NCI-H1048 (cell line): Measurements from ENCODE around the gene EFNB1.

Source experiments
- DNase-seq: peaks from one replicate; lab custom pipeline; 2025; lab: John Stamatoyannopoulos, UW

Gene EFNB1

DNA sequence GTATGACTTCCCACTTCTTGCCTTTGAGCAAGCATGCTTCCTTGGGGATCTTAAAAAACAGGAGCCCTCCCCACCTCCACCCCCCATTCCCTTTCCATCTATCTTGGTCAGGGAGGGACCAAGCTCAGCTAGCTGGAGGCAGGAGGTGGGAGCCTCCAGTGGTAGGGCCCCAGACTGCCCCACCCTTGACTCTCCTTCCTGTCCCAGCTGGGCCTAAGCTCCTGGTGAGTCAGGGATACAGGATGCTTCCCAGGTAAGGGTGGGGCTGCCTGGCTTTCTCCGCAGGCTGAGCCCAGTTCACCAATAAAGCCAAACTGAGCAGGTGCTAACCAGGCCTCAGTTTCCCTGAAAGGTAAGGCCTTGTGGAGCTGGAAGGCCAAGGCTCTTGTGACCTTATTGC, 15.2 kb downstream of the EFNB1 start:
- no peak for DNase-seq

DNA sequence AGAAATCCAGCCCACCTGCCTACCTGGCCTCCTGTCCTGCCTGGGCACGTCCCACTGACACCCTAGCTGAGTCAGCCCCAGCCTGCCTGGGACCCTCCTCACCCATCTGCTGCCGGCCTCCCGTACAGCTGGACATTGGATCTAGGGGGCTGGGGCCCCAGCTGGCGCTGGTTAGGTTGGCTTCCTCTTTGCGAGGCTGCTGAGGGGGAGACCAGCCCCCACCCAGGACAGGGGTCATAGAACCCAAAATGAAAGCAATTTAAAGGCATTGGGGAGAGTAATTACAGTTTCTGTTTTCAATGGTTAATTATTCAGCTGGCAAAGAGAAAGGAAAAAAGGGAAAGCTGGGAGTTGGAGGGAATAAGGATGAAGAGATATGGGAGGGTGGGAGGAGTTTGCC, 15.8 kb downstream of the EFNB1 start:
- no peak for DNase-seq

DNA sequence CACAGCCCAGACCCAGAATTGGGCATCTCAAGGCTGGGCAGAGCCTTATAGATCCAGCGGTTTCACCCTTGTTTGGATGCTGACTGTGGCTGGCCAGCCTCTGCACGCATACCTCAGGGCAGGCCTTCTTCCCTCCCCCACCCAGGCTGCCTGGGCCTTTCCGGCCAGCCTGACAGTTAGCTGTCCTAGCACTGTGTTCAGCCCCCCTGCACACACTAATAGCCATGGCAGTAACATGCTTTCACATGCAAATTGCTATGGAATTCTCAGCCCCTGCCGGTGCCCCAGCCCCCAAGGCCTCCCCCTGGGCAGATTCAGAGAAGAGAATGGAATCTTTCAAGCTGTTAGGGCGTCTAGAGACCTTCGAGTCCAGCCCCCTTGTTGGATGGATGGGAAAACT, 17.7 kb downstream of the EFNB1 start:
- DNase-seq, result no peak

DNA sequence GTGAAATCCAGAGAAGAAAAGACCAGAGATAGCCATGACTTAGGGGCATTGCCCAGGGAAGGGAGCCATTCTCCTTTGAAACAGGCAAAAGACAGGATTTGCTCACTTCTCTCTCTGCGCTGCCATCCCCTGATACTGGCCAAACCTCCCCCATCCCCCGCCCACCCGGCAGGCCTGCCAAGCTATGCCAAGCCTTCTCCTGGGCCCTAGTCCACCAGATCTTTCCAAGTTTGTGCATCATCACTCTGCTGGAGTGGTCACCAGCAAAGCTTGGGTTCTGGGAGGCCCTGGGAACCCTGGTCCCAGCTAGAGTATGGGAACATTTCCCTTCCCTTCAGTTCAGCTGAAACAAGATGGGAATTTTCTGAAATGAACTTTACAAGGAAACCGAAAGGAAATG, 18.4 kb downstream of the EFNB1 start:
- no peak for DNase-seq

DNA sequence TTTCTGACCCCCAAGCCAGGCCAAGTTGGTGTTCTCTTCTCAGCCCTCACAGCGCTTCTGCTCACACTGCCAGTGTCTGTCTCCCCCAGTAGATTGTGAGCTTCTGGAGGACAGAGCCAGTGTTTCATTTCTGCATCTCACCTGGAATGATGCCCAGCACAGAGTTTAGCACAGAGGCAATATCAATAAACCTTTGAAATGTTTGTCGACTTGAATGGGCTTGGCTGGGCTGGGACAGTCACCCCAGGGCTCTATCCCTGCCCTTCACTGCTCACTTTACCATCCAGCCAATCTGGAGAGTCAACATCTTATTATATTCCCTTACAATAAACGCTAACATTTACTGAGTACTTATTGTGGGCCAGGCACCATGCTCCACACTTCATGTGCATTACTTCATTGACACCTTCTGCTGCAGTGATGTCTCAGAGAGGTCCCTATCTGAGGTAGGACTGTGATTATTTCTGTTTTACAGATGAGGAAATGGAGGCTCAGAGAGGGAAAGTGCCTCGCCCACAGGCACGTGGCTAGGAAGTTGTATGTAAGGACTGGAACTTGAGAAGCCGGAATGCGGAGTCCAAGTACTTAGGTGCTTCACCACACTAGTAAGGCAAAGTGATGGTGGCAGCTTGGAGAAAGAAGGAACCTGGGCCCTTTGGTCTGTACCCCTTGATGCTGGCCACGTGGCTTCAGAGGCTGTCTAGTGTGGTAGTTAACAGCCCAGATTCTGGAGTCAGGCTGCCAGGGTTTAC, 19.5 kb downstream of the EFNB1 start:
- DNase-seq, result no peak

DNA sequence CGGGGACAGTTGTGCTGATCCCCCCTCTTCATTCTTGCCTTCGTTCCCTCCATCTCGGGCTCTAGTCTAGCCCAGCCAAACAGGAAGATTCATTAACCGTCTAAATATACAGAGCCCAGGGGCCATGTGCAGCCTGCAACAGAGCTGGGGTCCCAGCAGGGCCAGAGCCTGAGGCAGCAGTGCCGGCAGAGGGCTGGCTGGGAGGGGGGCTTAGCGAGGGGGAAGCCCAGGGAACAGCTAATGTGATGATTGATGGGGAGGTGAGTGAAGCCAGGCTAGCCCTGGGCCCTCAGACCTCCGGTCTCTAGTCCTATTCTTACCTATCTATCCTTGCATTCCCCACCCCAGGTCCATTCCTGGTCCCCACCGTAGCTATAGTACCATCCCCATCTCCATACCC, 22.3 kb downstream of the EFNB1 start:
- DNase-seq, result no peak

DNA sequence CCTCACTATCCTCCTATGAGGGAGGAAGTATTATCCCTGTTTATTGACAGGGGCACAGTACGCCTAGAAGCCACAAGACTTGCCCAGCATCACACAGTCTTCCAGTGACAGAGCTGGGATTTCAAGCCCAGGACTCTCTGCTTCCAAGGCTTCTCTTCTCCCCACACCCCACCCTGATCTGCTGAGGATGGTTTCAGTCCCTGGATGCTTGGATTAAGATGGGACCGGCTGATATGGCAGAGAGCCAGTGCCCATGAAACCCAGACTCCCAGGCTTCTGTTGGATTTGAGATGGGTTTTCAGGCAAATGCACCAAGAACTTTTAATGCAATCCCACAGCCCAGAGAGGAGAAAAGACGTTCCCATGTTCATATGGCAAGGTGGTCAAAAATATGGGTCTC, 23.2 kb downstream of the EFNB1 start:
- no peak for DNase-seq

DNA sequence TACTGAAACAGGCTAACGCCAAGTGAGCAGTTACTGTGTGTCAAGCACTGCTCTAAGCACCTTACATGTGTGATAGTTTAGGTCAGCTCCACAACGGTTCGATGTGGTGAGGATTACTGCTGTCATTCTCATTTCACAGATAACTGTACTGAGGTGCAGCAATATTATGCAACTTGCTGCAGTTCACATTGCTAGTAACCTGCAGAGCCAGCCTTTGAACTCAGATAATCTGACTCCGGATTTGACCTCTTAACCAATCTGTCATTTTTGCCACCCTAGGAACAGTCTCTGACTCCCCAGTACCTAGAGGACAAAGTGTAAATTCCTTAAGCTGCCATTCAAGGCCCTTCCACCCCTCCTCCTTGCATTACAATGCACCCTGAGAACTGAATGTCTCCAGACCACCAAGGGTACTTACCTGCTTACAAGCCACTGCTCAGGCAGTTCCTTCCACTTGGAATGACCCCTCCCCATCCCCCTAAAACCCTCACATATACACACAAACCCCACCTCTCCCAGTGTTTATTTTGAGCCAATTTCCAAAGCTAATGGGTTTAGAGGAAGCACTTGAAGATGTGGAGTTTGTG, 24.9 kb downstream of the EFNB1 start:
- no peak for DNase-seq

DNA sequence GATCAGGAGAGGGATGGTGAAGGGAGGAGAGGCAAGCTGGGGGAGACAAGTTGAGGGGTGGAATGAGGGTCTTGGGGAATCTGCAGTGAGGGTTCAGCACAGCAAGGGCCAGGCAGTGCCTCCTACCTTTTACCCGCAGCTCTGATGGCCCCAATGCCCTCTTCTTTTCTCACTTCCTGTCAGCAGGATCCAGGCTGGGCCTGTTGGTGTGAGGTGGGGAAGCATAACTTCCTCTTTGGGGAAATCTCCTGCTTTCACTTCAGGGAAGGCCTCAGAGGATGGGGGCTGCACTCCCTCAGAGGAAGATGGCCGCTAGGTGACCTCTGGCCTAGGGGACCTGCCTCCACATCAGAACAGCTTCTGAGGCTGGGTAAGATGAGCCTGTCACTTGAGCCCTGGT, 36.5 kb downstream of the EFNB1 start:
- DNase-seq, result no peak

DNA sequence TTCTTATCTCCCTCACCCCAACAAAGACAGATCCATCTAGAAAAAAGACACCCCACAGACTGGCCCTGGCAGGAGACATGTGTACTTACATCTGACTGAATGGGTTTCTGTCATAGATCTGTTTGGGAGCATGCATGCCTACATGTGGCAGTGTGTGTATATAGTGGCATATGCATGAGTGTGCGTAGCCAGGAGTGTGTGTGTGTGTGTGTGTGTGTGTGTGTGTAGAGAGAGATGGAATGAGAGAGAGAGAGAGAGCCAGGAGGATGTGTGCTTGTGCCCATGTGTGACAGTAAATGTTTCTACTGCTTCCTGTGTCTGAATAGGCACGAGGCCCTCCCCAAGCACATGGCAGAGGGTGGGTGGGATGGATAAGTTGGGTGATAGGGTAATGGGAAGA, 37.1 kb downstream of the EFNB1 start:
- DNase-seq, result no peak

DNA sequence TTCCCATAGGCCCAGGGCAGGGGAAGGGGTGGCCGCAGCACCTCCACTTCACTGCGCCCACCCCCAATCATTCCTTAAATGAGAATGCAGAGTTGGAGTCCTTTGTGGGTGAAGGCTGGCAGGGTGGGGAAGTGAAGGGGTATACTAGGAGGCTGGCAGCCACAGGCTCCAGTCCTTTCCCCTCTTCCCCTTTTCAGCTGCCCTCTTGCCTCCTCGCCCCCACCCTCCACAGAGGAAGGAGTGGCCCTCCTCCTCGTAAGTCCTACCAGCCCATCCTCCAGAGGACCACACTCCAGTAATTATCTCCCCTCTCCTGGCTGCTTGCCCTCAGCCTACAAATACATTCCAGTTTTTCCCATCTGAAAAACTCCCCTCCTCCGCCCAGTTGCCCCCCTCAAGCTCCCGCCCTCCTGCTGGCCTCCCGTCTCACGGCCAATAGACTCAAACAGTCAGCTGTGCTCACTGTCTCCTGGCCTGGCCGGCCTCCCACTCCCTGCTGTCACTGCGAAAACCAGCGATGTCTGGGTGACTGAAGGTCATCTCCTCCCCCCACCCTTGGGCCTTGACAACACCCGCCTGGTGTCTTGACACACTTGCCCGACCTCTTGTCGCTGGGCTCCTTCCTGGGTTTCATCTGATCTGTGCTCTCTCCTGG, 38.8 kb downstream of the EFNB1 start:
- DNase-seq, result no peak

DNA sequence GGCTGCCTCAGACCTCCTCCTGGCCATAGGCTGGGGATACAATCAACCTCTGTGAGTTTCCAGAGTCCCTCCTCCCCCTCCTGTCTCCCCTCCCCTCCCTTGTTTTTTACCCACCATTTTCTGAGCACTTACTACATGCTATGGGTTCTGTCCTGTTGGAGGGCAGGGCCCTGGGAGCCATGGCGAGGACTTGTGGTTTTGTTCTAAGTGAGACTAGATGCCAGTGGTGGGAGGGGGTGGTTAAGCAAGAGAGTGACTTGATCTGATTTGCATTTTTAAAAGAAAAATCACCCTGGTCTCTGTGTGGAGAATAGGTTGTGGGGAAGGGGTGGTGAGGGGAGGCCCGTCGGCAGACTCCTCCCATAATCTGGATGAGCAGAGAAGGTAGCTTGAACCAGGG, 39.5 kb downstream of the EFNB1 start:
- DNase-seq, result no peak

DNA sequence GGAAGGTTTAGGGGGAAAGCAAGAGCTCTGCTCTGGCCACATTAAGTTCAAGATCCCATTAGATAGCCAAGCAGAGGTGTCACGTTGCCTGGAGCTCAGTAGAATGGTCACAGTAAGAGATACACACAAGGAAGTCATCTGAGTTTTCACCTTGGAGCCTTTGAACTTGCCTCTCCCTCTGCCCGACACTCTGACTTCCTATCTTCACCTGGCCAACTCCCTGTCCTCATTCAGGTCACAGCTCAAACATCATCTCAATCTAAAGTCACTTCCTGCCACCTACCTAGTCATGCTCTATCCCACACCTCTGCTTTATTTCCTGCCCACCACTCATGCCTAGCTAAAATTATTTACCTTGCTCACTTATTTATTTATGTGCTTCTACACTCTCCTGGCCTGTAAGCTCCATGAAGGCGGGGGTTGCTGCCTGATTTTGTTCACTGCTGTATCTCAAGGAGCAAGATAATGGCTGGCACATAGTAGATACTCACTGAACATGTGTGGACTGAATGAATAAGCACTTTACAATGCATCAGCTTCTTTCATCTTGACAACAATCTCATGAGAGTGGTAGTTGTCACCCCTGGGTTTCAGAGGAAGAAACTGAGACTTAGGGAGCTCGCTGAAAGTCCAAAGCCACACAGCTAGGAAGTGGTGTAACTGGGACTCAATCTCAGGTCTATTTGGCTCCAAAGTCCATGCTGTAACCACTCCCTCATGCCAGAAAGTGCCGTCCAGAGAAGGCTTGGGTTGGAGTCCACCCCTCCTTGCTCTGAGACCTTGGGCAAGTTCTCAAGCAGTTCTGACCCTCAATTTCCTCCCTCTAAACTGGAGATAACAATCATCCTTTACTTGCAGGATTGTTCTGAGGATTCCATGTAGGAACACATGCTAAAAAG, 40.3 kb downstream of the EFNB1 start:
- DNase-seq, result no peak

DNA sequence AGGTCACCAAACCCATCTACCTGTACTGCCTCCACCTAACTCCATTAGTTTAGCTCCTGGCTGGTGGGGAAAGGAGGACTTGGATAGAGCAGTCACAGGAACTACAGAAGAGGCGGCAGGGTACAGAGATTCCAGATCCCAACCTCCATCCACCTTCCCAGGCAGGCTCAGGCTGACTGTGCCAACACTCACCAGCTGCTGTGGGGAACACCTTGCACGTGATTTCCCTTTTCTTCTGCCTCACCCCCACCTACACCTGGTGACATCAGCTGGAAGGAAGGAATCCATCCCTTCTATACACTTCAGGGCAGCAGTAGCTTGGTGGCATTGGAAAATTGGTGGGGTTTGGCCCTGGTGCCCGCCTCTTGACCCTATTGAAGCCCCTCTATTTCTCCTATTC, 41.5 kb downstream of the EFNB1 start:
- DNase-seq, result no peak

DNA sequence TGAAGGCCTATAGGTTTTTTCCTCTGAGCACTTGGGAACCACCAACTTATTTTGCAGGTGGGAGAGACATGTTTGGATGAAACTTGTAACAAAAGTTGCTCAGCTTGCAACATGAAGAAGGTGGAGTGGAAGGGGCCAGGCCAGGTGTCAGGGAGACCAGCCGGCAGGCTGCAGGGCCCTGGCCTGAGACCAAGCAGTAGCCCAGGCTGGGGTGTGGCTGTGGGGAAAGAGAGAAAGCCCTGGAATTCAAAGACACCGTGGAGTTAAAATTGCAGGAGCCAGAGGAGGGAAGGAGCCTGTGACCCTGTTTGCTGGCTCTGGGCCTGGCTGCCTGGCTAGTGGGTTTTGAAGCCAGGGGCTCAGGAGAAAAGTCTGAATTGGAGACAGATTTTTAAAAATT, 43.4 kb downstream of the EFNB1 start:
- DNase-seq, result no peak

DNA sequence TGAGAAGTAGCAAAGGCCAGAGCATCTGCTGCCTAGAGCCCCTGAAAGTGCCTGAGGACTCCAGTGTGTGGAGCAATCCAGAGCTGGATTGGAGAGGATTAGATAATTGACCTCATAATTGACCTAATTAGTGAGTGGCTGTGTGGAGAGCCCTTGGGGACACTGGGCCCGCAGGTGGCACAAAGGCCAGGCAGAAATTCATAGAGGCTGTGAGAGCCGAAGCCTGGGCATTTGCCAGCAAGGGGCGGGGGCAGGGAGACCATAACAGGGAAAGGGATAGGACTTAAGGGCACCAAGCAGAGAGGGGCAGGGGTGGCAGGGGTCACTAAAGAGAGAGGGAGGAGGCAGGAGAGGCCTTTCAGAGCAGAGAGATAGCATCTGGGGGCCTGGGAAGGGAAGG, 45.3 kb downstream of the EFNB1 start:
- no peak for DNase-seq

DNA sequence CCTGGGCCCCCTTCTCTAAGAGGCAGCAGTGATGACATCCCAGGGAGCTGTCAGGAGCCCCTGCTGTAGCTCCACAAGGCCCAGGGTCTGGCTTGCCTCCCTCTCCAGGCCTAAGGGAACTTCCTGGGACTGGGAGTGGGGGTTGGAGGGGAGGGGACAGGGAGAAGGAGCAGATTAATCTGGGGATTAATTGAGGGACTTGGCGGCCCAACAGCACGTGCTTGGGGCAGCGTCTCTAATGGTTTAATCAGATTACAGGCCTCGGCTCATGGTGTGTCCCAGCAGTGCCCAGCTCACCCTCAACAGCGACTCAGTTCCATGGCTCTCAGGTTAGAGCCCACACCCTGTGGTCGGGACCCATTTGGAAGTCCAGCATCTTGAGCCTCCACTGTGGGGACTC, 47.9 kb downstream of the EFNB1 start:
- no peak for DNase-seq

DNA sequence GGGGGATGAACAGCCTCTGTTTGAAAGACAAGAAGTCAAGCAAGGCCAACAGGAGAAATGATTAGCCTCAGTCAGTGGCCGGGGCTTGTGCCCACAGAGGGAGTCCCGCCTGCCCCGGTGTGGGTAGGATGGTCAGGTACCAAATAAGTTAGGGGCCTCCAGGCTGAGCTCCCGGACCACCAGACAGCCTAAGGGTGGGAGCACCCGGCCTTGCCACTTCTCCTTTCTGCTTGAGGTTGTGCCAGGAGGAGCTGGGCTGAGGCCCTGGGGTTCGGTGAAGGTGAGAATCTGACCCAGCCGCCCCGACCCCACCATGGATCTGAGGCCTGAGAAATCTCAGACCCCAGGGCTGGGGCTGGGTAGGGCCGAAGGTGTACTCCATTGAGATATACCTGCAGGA, 48.8 kb downstream of the EFNB1 start:
- no peak for DNase-seq

DNA sequence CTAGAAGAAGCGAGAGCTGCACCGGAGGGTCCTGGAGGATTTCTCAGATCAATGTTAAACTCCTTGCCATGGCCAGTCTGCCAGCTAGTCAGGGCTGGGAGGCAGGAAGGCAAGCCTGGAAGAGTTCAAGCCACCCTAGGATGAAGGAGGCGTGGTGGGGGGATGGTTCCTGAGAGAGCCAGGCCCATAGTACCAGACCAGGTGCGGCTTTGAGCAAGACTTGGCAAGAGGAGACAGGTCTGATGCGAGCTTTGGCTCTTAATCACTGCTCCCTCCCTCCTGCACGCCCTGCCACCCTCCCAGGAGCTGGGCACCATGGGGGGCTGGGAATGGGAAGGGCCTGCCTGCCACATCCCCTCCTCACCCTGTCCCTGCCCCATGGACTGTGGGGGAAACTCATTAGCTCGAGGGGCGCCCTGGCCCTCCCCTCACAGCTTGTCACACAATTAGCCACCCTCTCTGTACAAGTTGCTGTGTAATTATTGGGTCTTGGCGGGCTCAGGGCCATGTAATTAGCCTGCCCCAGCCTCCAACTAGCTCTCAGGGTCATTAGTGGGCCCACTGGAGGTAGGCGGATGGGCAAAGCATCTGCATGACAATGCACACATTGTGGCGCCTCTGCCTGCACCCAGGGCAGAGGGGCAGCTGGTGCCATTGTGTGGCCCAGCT, 50.3 kb downstream of the EFNB1 start:
- no peak for DNase-seq

DNA sequence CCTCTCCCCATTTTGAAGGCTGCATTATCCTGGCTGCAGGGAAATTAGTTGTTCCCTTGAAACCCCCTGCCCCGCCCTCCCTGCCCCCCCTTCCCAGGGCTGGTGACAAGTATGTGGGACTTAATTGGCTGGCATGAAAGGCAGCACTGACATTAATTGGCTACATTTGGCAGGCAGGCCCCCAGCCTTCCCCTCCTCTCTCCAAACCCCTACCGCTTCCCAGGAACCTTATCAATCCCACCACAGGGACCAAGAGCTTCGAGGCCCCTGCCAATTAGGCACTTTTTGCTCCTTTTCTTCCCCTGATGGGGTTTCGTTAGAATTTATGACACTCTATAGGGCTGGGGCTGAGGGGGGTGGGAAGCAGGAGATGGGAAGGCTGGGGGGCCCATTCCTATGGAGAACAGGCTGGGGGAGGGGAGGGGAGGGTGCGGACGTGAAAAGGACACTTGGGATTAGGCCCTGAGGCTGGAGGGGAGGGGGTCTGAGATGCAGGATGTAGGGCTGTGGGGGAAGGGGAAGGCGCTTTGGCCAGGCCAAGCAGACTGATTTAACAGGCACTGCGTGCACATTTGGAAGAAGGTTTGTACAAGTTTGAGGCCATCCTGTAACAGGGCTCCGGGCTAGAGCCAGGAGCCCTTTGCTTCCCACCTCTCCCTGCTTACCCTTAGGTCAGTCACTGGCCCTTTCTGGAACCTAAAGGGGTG, 52.2 kb downstream of the EFNB1 start:
- DNase-seq, result no peak

DNA sequence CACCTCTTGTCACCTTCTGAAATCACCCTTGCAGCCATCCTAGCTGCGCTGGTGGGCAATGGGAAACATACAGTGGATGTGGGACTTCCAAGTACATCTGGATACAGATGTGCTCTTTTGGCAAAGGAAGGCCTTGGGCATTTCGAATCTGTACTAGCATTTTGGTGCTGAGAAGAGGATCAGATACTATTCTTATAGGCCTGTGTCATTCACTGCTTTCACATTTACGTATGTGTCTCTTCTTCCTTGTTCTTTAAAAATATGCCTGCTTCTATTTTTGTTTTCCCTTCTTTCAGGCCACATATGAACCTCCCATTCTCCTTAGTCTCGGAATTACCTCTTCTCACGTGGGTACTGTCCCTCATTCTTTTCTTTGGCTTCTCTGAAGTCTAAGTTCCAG, 53.1 kb downstream of the EFNB1 start:
- DNase-seq, result no peak
